B cell (primary cell): Measurements from ENCODE around the gene ZNF469. TPM values are rescaled to one million over a fixed set of nuclear protein-coding genes. Genes with fewer than 3 reads are reported as not detected.

Experiments
- ATAC-seq: fragments of 200-7000 bp; cut with Tn5 transposase; one replicate; pipeline ENCODE4 v1.10.0; 2021; ENCODE audit warnings: low read depth, mild to moderate bottlenecking, moderate number of reproducible peaks, moderate library complexity
- CTCF ChIA-PET: fragments of 350-600 bp; sonication (Branson Sonifier 250); formaldehyde crosslinking; loops from one replicate; lab custom pipeline; 2021; ENCODE audit warnings: antibody characterized with exemption, inconsistent platforms; lab: Charles Lee
- POLR2A ChIA-PET: fragments of 350-600 bp; sonication (Branson Sonifier 250); formaldehyde crosslinking; loops from one replicate; lab custom pipeline; 2021; ENCODE audit warnings: antibody characterized with exemption; lab: Charles Lee
- DNase-seq: peaks from one replicate; pipeline ENCODE4 v3.0.0; 2013
- H2AFZ ChIP-seq: 2 replicates; pipeline ENCODE4 v1.6.1; 2012; ENCODE audit warnings: mild to moderate bottlenecking, low read depth, low read length; ENCODE audit not compliant: insufficient read depth, poor library complexity, severe bottlenecking
- H3K27ac ChIP-seq, 2 donors: 1 replicate in 1 of 2; 2 replicates in 1 of 2; pipeline ENCODE4 v1.5.1; 2012 to 2013; ENCODE audit warnings: low read length in 2 of 2, mild to moderate bottlenecking in 2 of 2, moderate library complexity in 1 of 2
- H3K27me3 ChIP-seq, 4 experiments: fragments of 200-600 bp in 1 of 4; sonication (generic) in 1 of 4; replicated peaks in 1 of 4; 1 replicate in 2 of 4; 2 replicates in 2 of 4; pipeline versions ENCODE4 v1.6.1 to v1.7.0; 2013 to 2016; ENCODE audit warnings: low read length in 3 of 4, mild to moderate bottlenecking in 2 of 4, mixed read lengths in 1 of 4, moderate library complexity in 1 of 4; ENCODE audit not compliant: insufficient read depth in 4 of 4, control insufficient read depth in 3 of 4; ENCODE audit errors: control extremely low read depth in 1 of 4
- H3K36me3 ChIP-seq, 2 experiments: replicated peaks in 1 of 2; 1 replicate in 1 of 2; 2 replicates in 1 of 2; pipeline versions ENCODE4 v1.6.1 to v1.7.1; 2013; ENCODE audit warnings: low read length in 1 of 2; ENCODE audit not compliant: insufficient read depth in 2 of 2, control insufficient read depth in 1 of 2; ENCODE audit errors: control extremely low read depth in 1 of 2, extremely low read depth in 1 of 2
- H3K4me1 ChIP-seq, 2 donors: fragments of 200-600 bp in 1 of 2; sonication (generic) in 1 of 2; 1 replicate in 1 of 2; 2 replicates in 1 of 2; pipeline versions ENCODE4 v1.5.1 to v1.6.1; 2013 to 2017; ENCODE audit warnings: low read length in 2 of 2; ENCODE audit not compliant: control insufficient read depth in 2 of 2, insufficient read depth in 2 of 2
- H3K4me2 ChIP-seq: replicated peaks from 2 replicates; pipeline ENCODE3; 2012; ENCODE audit warnings: mild to moderate bottlenecking, low read depth, low read length; ENCODE audit not compliant: poor library complexity, severe bottlenecking
- H3K4me3 ChIP-seq, 5 experiments: fragments of 200-600 bp in 1 of 5; sonication (generic) in 1 of 5; 1 replicate in 3 of 5; 2 replicates in 2 of 5; pipeline versions ENCODE4 v1.5.1 to v1.7.0; 2011 to 2016; ENCODE audit warnings: low read length in 4 of 5, mild to moderate bottlenecking in 4 of 5, low read depth in 2 of 5, control low read depth in 1 of 5, moderate library complexity in 1 of 5; ENCODE audit not compliant: insufficient read depth in 1 of 5; ENCODE audit errors: control extremely low read depth in 1 of 5, extremely low read depth in 1 of 5
- H3K79me2 ChIP-seq: fragments of 200-600 bp; sonication (generic); one replicate; pipeline ENCODE4 v1.6.0; 2016; ENCODE audit warnings: low read length; ENCODE audit not compliant: control insufficient read depth, insufficient read depth
- H3K9ac ChIP-seq: fragments of 200-600 bp; sonication (generic); 2 replicates; pipeline ENCODE4 v1.6.1; 2017; ENCODE audit warnings: mild to moderate bottlenecking, low read length, moderate library complexity
- H3K9me3 ChIP-seq, 3 donors: one replicate each; pipeline versions ENCODE4 v1.6.1 to v1.7.1; 2013; ENCODE audit warnings: low read length in 2 of 3; ENCODE audit not compliant: control insufficient read depth in 2 of 3, insufficient read depth in 1 of 3; ENCODE audit errors: control extremely low read depth in 1 of 3
- H4K20me1 ChIP-seq: 2 replicates; pipeline ENCODE4 v1.6.0; 2012; ENCODE audit warnings: mild to moderate bottlenecking, low read length; ENCODE audit not compliant: insufficient read depth, control insufficient read depth, poor library complexity, severe bottlenecking
- H3K27ac Mint-ChIP-seq: one replicate; pipeline ENCODE4 v1.8.0; 2021; ENCODE audit warnings: mixed read lengths
- H3K27me3 Mint-ChIP-seq: one replicate; pipeline ENCODE4 v1.8.0; 2021; ENCODE audit warnings: mixed read lengths
- H3K4me1 Mint-ChIP-seq: one replicate; pipeline ENCODE4 v1.8.0; 2021; ENCODE audit warnings: mixed read lengths
- H3K4me3 Mint-ChIP-seq: one replicate; pipeline ENCODE4 v1.8.0; 2021; ENCODE audit warnings: mixed read lengths
- H3K9me3 Mint-ChIP-seq: one replicate; pipeline ENCODE4 v1.8.0; 2022; ENCODE audit warnings: mixed read lengths; ENCODE audit not compliant: insufficient read depth
- CTCF ChIP-seq: fragments of 200-600 bp; IDR thresholded peaks from one replicate; pipeline ENCODE4 v1.8.0; 2022; ENCODE audit warnings: antibody characterized with exemption, mild to moderate bottlenecking
- EZH2 ChIP-seq: IDR thresholded peaks from 2 replicates; pipeline ENCODE4 v1.6.1; 2012; ENCODE audit warnings: borderline replicate concordance, low read depth, mild to moderate bottlenecking, moderate library complexity, low read length; ENCODE audit not compliant: insufficient read depth, poor library complexity, severe bottlenecking
- WGBS: methylation state at CpG from one replicate; pipeline ENCODE4 v1.1.5; 2013; ENCODE audit warnings: missing lambda C conversion rate; ENCODE audit not compliant: insufficient coverage; 5-methylcytosine and 5-hydroxymethylcytosine counted together
- intact Hi-C: fragments of 100-400 bp; cut with micrococcal nuclease; formaldehyde crosslinking; loops from one replicate; pipeline ENCODE4 v1.10.0; 2022
- polyA plus RNA-seq: library from polyadenylated mRNA; depleted of rRNA; stranded (reverse); fragments of >200 nt; gene quantifications from 2 replicates; pipeline ENCODE4 v1.2.3, GENCODE V29; 2012
- total RNA-seq, 2 donors: library from RNA; stranded (reverse); fragments of 120-200 nt in 1 of 2; gene quantifications; 1 replicate in 1 of 2; 2 replicates in 1 of 2; pipeline versions ENCODE4 v1.2.3 to v1.2.4, GENCODE V29; 2013 to 2022

The ZNF469 gene
- total and polyA plus RNA-seq, 2 donors (not counting 1 experiment from before 2014, with no cell fraction given), result 0.25 to 5.9 TPM

- H3K9me3 Mint-ChIP-seq, result peaks cover 2% of the 10 kb centered on the region
- DNase-seq (no peak), ATAC-seq (no peak)
- Histone ChIP-seq H3K9me3 (peaks cover 2 to 19% (median 8%) of the 10 kb centered on the region in 3 donors), H3K36me3 (no peaks in the 10 kb centered on the region), H3K27me3 (peaks cover 0 to 6% (median 0%) of the 10 kb centered on the region in 4 experiments), H3K4me1 (peaks cover 3 to 5% of the 10 kb centered on the region in 2 donors), H3K9ac (no peak overlapping the region), H3K4me3 (no peak overlapping the region), H3K79me2 (no peaks in the 10 kb centered on the region), H3K4me2 (no peak overlapping the region), H3K27ac (no peak overlapping the region), H2AFZ (no peak overlapping the region), H4K20me1 (no peaks in the 10 kb centered on the region)
- peaks cover 15% of the 10 kb centered on the region for H3K27me3 Mint-ChIP-seq
- ChIA-PET CTCF (no interaction called here), POLR2A (no interaction called here)
- 72% methylated on average over 4 of the region's 4 CpGs for WGBS
- H3K27ac Mint-ChIP-seq, result no peak overlapping the region
- intact Hi-C loops, result no loop called here
- no peak for TF ChIP-seq CTCF
- no peak for TF ChIP-seq EZH2
- H3K4me3 Mint-ChIP-seq, result no peak overlapping the region
- peaks cover 10% of the 10 kb centered on the region for H3K4me1 Mint-ChIP-seq
These were observed 16.6 kb upstream of the ZNF469 start for GRCh38 chr16:88366032-88366703.

- DNase-seq, result no peak
- no peak overlapping the region for H2AFZ ChIP-seq
- ChIA-PET CTCF (no interaction called here), POLR2A (no interaction called here)
- H3K4me3 Mint-ChIP-seq, result no peak overlapping the region
- 99% methylated on average over 4 of the region's 4 CpGs for WGBS
- peaks cover 2 to 19% (median 7%) of the 10 kb centered on the region in 3 donors for H3K9me3 ChIP-seq
- H3K36me3 ChIP-seq, result no peaks in the 10 kb centered on the region
- peaks cover 11% of the 10 kb centered on the region for H3K27me3 Mint-ChIP-seq
- no peak overlapping the region for H3K9ac ChIP-seq
- H3K27ac ChIP-seq, result no peak overlapping the region
- H4K20me1 ChIP-seq, result no peaks in the 10 kb centered on the region
- H3K9me3 Mint-ChIP-seq, result peaks cover 2% of the 10 kb centered on the region
- no peak overlapping the region for H3K27ac Mint-ChIP-seq
- no peaks in the 10 kb centered on the region for H3K79me2 ChIP-seq
- peaks cover 10% of the 10 kb centered on the region for H3K4me1 Mint-ChIP-seq
- intact Hi-C loops, result no loop called here
- ATAC-seq, result no peak
- TF ChIP-seq EZH2, result no peak
- TF ChIP-seq CTCF, result no peak
- H3K4me2 ChIP-seq, result no peak overlapping the region
- peaks cover 3 to 5% of the 10 kb centered on the region in 2 donors for H3K4me1 ChIP-seq
- peaks cover 0 to 6% (median 0%) of the 10 kb centered on the region in 4 experiments for H3K27me3 ChIP-seq
- no peak overlapping the region for H3K4me3 ChIP-seq
These were observed 16.1 kb upstream of the ZNF469 start for GRCh38 chr16:88366704-88367047.
